ENCODE data around the gene ZNF330.

ZNF330 gene

DNA sequence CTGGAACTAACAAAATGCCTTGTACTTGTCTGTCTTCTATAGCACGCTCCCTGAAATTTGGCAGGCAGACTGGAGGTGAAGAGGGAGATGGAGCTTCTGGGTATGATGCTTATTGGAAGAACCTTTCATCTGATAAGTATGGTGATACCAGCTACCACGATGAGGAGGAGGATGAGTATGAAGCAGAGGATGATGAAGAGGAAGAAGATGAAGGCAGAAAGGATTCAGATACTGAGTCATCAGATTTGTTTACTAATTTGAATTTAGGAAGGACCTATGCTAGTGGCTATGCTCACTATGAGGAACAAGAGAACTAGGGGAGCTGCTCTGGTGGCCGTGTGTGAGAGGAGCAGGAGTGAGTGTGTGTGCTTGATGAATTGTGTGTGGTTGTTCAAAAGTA lies 13.0 kb downstream of the ZNF330 start:
- no peak for DNase-seq (ENCODE audit: low spot score)

DNA sequence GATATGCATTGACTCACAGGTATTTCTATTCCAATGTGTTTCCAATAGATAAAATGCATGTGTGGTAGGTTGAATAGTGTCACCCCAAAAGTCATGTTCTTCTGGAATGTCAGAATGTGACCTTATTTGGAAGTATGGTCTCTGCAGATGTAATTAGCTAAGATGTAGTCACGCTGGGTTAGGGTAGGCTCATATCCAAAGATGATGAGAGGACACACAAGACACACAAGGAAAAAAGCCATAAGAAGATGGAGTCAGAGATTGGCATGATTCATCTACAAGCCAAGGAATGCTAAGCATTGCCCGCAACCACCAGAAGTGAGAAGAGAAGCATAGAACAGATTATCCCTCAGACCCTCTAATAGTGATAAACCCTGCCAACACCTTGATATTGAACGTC lies 17.5 kb downstream of the ZNF330 start:
- no peak for DNase-seq (ENCODE audit: low spot score)

DNA sequence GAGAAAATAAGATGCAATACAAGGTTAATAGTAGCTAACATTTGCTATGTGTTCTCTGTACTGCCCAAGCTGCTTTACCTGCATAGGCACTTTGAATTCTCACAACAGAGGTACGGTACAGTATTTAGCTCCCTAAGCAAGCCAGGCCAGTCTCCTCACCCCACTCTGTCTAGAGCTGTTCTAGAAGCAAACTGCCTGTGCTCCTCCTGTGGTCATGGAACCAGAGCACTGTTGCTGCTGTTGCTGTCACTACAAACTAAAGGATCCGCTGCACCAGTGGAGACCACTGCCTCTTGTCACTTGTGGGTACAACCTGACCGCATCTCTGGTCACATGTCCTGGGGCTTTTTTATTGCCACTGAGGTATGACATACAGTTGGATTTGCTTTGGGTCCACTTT lies 19.6 kb downstream of the ZNF330 start:
- DNase-seq (ENCODE audit: low spot score), result no peak

DNA sequence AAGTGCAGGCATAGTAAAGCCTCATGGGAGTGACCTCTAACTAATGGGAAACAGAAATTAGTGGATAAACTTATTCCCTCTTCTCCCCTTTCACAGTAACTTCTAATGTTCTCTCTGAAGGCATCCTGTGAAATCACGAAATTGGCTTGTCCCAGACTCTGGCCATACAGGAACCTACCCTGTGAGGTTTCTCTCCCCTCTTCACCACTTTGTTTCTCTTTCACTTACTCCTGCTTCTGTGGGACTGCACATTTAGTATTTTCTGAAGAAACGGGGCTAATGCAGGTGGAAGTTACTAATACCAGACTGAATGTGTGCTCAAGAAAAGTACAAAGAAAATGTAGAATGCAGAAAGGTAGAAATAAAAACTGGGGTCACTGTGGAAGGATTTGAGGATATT lies 20.0 kb downstream of the ZNF330 start:
- no peak for DNase-seq (ENCODE audit: low spot score)

DNA sequence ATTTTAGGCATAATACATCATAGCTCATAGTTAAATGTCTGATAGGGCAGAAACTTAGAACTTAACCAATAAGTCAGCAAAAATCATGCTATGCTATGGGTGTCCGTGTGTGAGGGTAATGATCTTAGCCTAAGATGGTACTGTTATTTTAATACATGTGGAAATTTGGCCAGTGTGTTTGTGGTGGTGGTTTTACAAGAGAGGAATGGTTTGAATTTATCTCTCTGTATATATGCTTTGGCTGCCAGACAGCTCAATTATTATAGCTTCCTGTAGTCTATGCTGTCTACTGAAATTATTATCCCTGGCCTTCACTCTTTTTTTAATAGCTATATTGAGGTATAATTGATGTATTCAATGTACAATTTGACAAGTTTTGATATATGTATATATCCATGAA lies 21.3 kb downstream of the ZNF330 start:
- no peak for DNase-seq (ENCODE audit: low spot score)

DNA sequence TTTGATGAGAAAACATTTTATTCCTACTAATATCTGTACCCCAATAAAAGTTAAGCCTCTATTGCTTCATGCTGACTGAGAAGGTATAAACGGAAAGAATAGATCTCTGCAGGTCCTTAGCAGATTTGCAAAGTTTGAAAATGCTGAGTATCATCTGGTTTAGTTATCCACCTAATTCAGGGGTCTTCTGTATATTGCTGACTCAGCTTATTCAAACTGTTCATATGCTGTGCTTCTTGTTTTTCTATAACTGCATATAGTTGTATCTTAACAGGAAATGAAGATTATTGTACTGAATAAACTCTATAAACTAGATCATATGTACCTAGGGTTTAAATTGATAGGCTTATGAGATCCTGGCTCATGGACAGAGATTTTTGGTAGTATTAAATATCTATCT lies 23.7 kb downstream of the ZNF330 start:
- no peak for DNase-seq (ENCODE audit: low spot score)

DNA sequence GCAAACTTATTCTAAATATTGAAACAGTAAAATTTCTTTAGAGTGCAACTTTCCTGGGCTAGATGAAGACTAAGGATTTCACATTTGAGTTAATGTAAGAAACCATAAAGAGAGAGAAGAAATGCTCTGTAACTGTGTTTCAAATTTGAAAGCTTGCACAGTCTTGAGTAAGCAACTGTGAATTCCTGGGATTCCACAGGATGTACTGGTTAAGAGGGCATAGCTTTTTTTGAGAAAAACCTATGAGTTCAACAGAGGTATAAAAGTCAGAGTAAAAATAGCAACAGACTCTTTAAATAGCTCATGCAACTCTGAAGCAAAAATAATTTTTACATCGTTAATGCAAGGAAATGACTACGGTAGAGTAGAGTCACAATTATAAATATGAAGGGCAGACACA lies 25.5 kb downstream of the ZNF330 start:
- no peak for DNase-seq (ENCODE audit: low spot score)

DNA sequence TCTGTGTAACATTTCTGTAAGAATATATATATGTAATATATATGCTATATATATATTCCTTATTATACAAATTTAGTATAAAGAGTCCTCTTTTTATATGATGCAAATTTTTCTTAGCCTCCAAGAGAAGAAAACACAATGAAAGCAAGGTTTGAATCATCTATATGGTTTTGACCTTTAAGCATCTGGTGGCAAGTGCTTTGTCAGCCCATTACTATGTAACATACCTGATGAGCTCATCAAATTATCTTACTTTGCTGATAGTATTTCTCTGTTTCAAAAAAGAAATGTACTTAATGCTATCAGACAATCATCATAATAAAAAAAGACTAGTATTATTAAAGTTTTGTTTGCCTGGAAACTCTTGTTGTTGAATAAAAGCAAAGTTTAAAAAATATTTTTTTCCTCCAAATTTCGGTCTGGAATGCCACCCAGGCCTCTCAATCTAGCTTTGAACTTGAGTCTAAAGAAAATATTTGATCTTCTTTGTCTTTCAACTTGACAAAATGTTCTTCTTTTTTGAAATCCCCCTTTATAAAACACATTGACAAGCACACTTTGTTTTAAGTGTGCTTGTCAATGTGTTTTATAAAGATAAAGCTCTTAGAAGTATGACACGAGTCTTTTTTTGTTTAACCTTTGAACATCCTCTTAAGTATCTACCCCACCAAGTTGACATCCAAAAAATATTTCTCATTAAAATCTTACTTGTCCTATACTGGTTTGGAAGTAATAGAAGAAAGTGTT lies 26.2 kb downstream of the ZNF330 start:
- no peak for DNase-seq (ENCODE audit: low spot score)

DNA sequence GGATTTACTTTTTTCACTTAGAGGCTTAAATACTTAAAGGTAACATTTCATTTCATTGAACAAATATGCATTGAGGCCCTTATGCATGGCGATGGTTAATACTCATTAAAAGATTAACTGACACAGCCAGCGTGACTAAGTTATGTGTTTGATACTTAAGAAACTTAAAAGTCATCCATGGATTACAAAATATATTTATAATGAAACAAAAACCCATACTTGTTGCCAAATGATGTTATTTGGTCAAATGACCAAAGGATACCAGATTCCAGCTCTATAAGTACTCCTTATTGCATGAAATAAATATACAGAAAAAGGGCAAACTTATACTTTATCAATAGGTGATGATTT lies 26.7 kb downstream of the ZNF330 start:
- no peak for DNase-seq (ENCODE audit: low spot score)

DNA sequence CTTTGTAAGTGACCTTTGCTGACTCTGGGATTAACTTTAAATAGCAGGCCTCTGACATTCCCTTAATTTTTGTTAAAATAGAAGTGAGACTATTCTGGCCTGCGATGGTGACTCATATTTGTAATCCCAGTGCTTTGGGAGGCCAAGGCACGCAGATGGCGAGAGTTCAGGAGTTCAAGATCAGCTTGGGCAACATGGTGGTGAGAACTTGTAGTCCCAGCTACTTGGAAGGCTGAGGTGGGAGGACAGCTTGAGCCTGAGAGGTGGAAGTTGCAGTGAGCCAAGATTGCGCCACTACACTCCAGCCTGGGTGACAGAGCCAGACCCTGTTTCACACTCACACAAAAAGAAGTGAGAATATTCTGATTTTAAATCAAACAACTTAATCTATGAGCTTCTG lies 27.3 kb downstream of the ZNF330 start:
- DNase-seq (ENCODE audit: low spot score), result no peak

DNA sequence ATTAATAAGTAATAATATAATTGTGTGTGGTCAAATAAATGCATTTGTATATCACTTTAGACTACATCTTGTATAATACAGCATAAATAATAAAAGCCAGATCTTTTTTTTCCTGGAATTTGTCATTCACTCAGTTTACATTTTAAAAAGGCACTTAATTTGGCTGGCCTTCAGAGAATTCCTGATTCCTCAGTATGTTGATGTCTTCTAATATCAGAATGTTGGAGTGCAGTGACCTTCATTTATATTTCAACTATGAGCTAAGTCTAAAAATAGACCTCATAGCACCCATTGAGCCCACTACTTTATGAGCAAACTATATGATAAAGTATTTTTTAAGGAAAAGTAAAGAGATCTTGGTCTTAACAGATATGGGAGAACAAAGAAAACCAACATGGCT lies 27.8 kb downstream of the ZNF330 start:
- DNase-seq (ENCODE audit: low spot score), result no peak

DNA sequence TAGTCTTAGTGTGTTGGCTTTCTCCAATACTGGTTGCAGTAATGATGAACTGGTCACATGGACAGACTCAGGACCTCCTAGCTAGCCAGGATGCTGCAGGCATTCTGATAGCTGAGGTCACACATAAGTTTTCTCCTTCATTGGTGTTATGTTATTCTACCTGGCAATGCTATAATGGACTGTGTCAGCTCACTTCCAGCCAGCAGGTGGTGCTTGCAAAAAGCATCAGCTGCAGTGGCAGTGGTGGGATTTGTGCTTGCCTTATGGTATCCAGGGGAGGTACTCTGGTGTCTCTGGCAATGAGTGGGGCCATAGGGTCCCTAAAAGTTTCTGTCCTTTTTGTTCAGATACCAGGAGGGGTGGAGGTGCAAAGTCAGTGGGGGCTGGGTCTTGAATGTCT lies 33.6 kb downstream of the ZNF330 start:
- no peak for DNase-seq (ENCODE audit: low spot score)

DNA sequence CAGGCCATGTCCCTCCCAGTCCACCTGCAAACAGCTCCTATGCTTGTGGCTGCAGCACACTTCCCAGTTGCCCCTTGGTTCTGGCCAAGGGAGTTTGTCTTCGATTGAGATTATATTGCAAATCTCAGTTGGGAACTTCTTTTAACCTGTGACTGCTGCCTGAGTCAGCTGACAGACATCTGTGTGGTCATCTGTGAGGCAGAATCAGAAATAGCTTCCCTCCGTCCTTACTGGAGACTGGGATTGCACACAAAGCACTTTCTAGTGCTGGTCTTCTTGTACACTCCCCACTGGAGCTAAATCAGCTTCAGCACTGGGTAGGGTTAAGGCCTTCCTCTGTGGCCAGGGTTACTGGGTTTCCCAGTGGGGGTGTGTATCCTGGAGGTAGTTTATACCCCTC lies 34.3 kb downstream of the ZNF330 start:
- no peak for DNase-seq (ENCODE audit: low spot score)

DNA sequence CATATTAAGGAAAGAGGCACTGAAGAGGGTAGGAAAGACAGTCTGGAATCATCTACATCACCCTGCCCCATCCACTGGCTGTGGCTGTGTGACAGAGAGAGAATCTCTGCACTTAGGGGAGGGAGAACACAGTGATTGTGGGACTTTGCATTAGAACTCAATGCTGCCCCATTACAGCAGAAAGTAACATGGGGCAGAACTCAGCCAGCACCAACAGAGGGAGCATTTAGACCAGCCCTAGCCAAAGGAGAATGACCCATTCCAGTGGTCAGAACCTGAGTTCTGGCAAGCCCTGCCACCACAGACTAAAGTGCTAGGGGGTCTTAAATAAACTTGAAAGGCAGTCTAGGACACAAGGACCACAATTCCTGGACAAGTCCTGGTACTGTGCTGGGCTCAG lies 37.9 kb downstream of the ZNF330 start:
- no peak for DNase-seq (ENCODE audit: low spot score)

DNA sequence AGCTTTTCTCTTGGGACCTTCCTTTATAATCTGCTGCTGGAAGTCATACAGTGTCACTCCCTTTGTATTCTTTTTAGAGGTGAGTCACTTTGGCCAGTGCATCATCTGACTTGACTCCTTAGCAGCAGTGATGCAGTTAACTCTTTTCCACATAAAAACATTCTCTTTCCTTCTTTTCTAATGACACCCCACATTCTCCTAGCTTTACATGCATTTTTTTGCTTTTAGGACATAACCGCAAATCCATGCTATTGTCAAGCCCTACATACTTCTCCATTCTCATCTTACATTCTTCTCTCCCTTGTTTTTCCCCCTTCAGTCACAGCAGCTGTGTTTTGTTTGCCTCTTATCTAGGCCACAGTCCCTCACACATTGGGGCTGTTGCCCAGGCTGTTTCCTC lies 55.1 kb downstream of the ZNF330 start:
- no peak for DNase-seq (ENCODE audit: low spot score)

DNA sequence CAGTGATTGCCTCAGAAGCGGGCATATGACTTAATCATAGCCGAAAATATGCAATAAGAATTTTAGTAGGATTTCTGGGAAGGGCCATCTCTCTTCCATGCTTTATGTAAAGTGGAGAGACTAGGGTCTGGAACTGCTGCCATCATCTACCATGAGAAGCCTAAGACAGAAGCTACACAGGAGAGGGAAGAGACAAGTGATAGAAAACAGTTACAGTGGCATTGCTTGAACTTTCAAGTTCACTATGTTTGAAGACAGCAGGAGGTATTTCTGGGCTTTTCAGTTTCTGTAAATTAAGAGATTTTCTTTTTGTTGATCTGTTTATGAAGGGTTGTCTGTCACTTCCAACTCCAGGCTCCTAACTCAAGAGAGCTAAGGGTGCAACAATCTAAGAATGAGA lies 62.5 kb downstream of the ZNF330 start:
- no peak for DNase-seq (ENCODE audit: low spot score)

DNA sequence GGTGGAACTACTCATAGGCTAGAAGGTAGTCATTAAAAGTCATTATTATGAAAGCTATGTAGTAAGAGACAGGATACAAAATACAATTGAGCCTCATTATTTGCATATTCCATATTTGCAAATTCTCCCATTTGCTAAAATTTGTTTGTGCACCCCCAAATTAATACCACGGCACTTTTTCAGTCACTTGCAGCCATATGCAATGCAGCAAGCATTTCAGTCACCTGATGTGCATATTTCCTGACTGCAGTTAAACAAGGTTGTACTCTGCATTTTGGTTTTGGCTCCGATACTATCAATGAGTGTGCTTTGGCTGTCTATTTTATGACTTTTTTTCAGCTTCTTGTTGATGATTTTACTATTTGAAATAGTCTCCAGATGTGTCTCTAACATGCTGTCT lies 62.9 kb downstream of the ZNF330 start:
- no peak for DNase-seq (ENCODE audit: low spot score)
